Stimulated activated CD4-positive, alpha-beta T cell treated with anti-CD3 and anti-CD28 coated beads, Interleukin-1b, Interleukin-23, amount 100 ng/mL, for 1 hour (primary cell): ENCODE results near the gene DNALI1.
"Not testable (repeated sequence)": the region's sequence is repeated elsewhere in the genome, so short reads cannot be mapped to it uniquely, and the experiment has no call there.

Source experiments
- DNase-seq, 2 donors: peaks; one replicate each; pipeline ENCODE4 v3.0.0-alpha.2; 2020; ENCODE audit warnings: low read depth in 2 of 2

Gene DNALI1

GRCh38 chr1:37556712-37557196 is at the start of gene DNALI1:
Gene DNALI1 (plus strand): TSS chr1:37556940. CDS start chr1:37556995, 55 bp downstream.
- no peak for DNase-seq

DNA sequence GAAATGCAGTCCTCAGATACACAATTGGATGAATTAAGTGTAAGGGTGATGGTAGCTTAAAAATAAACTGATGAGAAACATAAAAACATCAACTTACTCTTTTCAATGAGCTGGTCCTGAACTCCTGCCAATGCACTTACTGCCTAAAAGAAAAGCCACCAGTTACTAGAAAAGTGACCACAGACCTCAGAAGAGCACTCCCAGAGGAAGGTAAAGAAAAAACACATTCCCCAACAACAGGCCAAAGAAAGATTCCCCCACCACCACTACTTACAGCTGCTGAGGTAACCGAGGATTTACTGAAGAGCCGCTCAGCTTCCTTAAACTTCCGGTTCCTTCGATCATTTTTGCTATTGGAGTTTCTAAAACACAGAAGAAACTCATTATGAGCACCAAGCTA is 47.6 kb upstream of the DNALI1 start:
- no peak for DNase-seq

GRCh38 chr1:37513795-37514349 is 42.9 kb upstream of the DNALI1 start:
- DNase-seq = peak in 1 of 2 donors; percentile 36

- peak; percentile 57 to 69 for DNase-seq
Observed at GRCh38 chr1:37514350-37515184, 42.2 kb upstream of the DNALI1 start, which contains the start of gene MEAF6. Gene MEAF6 (minus strand): TSS chr1:37514766. CDS start chr1:37514746, 20 bp downstream.

GRCh38 chr1:37515185-37516034 is 41.3 kb upstream of the DNALI1 start:
- no peak for DNase-seq

GRCh38 chr1:37517569-37517968 is 39.2 kb upstream of the DNALI1 start:
- no peak for DNase-seq

- DNase-seq = not testable (repeated sequence)
Observed at GRCh38 chr1:37518241-37518640, 38.5 kb upstream of the DNALI1 start.

DNA sequence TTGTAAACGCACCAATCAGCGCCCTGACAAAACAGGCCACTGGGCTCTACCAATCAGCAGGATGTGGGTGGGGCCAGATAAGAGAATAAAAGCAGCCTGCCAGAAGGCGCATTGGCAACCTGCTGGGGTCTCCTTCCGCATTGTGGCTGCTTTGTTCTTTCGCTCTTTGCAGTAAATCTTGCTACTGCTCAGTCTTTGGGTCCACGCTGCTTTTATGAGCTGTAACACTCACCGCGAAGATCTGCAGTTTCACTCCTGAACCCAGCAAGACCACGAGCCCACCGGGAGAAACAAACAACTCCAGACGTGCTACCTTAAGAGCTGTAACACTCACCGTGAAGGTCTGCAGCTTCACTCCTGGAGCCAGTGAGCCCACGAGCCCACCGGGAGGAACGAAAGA is 37.8 kb upstream of the DNALI1 start:
- not testable (repeated sequence) for DNase-seq

DNA sequence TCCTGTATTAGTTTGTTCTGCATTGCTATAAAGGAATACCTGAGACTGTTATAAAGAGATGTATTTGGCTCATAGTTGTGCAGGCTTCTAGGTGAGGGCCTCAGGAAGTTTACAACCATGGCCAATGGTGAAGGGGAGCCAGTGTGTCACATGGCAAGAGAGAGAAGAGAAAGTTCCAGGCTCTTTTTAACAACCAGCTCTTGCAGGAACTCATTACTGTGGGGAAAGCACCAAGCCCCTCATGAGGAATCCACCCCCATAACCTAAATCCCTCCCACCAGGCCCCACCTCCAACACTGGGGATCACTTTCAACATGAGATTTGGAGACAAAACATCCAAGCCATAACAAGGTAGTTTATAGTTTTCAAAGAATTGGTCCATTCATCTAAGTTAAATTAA is 37.1 kb upstream of the DNALI1 start:
- no peak for DNase-seq

DNA sequence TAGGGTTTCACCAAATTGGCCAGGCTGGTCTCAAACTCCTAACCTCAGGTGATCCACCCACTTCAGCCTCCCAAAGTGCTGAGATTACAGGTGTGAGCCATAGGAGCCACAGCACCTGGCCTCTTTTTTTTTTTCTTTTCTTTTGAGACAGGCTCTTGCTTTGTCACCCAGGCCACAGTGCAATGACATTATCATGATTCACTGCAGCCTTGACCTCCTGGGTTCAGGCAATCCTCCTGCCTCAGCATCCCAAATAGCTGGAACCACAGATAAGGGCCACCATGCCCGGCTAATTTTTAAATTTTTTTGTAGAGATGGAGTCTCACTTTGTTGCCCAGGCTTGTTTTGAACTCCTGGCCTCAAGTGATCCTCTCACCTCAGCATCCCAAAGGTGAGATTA is 26.9 kb upstream of the DNALI1 start:
- DNase-seq = not testable (repeated sequence)

DNA sequence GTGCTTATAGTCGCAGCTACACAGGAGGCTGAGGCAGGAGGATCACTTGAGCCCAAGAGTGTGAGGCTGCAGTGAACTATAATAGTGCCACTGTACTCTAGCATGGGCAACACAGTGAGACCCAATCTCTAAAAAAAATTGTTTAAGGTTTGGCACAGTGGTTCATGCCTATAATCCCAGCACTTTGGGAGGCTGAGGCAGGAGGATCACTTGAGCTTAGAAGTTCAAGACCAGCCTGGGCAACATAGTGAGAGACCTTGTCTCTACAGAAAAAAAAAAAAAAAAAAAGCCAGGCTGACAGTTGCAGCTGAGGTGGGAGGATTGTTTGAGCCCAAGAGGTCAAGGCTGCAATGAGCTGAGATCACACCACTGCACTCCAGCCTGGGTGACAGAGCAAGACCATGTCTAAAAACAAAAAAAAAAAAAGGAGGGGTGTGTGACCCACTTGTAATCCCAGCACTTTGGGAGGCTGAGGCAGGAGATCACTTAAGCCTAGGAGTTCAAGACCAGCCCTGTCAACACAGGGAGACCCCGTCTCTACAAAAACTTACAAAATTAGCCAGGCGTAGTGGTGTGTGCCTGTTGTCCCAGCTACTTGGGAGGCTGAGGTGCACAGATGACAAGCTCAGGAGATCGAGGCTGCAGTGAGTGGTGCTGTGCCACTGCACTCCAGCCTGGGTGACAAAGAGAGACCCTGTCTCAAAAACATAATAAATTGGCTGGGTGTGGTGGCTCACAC is 24.2 kb upstream of the DNALI1 start:
- DNase-seq = not testable (repeated sequence)

- no peak for DNase-seq
Observed at GRCh38 chr1:37533317-37534093, 23.2 kb upstream of the DNALI1 start.

DNA sequence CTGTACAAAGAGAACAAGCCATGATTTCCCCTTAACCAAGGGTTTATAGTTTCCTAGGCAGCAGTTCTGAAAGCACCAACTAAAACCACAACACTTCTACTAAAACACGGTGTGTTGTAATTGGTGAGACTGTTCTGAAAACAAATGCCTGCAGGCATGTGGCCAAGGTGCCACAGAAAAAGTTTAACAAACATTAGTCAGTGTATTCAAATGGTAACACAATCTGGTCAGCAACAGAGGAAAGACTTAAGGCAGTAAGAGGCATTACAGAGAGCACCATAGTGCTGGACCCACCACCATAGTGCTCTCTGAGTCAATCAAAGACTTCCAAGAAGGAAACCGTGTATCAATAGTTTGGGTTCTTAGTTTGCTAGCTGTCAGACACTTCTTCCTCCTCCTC is 19.4 kb upstream of the DNALI1 start:
- no peak for DNase-seq

DNA sequence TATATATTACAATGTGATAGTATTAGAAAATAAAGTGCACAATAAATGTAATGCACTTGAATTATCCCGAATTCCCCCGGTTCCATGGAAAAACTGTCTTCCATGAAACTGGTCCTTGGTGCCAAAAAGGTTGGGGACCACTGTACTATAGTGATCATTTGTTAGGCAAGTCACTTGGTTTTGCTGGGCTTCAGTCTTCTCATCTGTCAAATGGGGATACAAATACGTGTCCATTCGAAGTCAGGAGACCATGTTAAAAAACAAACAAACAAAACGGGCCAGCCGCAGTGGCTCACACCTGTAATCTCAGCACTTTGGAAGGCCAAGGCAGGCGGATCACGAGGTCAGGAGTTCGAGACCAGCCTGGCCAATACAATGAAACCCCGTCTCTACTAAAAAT is 17.6 kb upstream of the DNALI1 start:
- not testable (repeated sequence) for DNase-seq

GRCh38 chr1:37540036-37540785 is 16.5 kb upstream of the DNALI1 start:
- no peak for DNase-seq

- no peak for DNase-seq
Observed at GRCh38 chr1:37544530-37544929, 12.2 kb upstream of the DNALI1 start.

GRCh38 chr1:37545019-37545418 is 11.7 kb upstream of the DNALI1 start:
- DNase-seq = no peak

- DNase-seq = no peak
Observed at GRCh38 chr1:37549341-37549740, 7.4 kb upstream of the DNALI1 start.

- no peak for DNase-seq
Observed at GRCh38 chr1:37553598-37553926, 3.2 kb upstream of the DNALI1 start.
